LoVo (cell line): ENCODE measurements around the gene ARID4B.
A peak's percentile ranks its signal among the peaks of the same experiment; 100 is the strongest.
"Not testable (repeated sequence)": the region's sequence is repeated elsewhere in the genome, so short reads cannot be mapped to it uniquely, and the experiment has no call there.

ENCODE experiments used
- DNase-seq: peaks from one replicate; pipeline ENCODE4 v3.0.0-alpha.2; 2016; ENCODE audit warnings: low spot score

ARID4B gene

GRCh38 chr1:235328271-235329138 lies 526 bp upstream of the ARID4B start, which contains the start of gene GGPS1:
TSS of gene GGPS1 (plus strand) at chr1:235328570. CDS start at chr1:235335265, 6,695 bp downstream.
- peak; percentile 99 for DNase-seq

GRCh38 chr1:235326719-235327558 lies 1.0 kb downstream of the ARID4B start:
- peak; percentile 54 for DNase-seq

GRCh38 chr1:235325854-235326253 lies 2.1 kb downstream of the ARID4B start:
- DNase-seq = no peak

GRCh38 chr1:235325139-235325538 lies 2.8 kb downstream of the ARID4B start:
- DNase-seq = no peak

GRCh38 chr1:235324296-235324695 lies 3.7 kb downstream of the ARID4B start:
- DNase-seq = no peak

- no peak for DNase-seq
Observed at GRCh38 chr1:235320521-235321179, 7.3 kb downstream of the ARID4B start.

GRCh38 chr1:235319255-235319654 lies 8.7 kb downstream of the ARID4B start:
- no peak for DNase-seq

GRCh38 chr1:235317168-235317567 lies 10.8 kb downstream of the ARID4B start:
- DNase-seq = no peak

- no peak for DNase-seq
Observed at GRCh38 chr1:235315735-235316134, 12.2 kb downstream of the ARID4B start.

GRCh38 chr1:235315173-235315572 lies 12.8 kb downstream of the ARID4B start:
- DNase-seq = no peak

GRCh38 chr1:235313931-235314678 lies 13.9 kb downstream of the ARID4B start:
- no peak for DNase-seq

GRCh38 chr1:235313262-235313661 lies 14.7 kb downstream of the ARID4B start:
- no peak for DNase-seq

GRCh38 chr1:235309206-235309605 lies 18.8 kb downstream of the ARID4B start:
- DNase-seq = not testable (repeated sequence)

GRCh38 chr1:235307158-235308124 lies 20.5 kb downstream of the ARID4B start:
- DNase-seq = no peak

- no peak for DNase-seq
Observed at GRCh38 chr1:235304549-235305451, 23.2 kb downstream of the ARID4B start.

GRCh38 chr1:235302143-235302542 lies 25.8 kb downstream of the ARID4B start:
- DNase-seq = no peak

GRCh38 chr1:235299169-235299858 lies 28.7 kb downstream of the ARID4B start:
- no peak for DNase-seq

GRCh38 chr1:235298758-235299157 lies 29.2 kb downstream of the ARID4B start:
- DNase-seq = no peak

- DNase-seq = no peak
Observed at GRCh38 chr1:235297579-235297978, 30.4 kb downstream of the ARID4B start.
